H1 (cell line): Measurements from ENCODE around the gene KCTD10. TPM values are rescaled to one million over a fixed set of nuclear protein-coding genes. Genes with fewer than 3 reads are reported as not detected.

ENCODE experiments used
- CTCF ChIA-PET: fragments of 300-600 bp; sonication (Branson Sonifier 250); formaldehyde crosslinking; loops from one replicate; lab custom pipeline; 2021; ENCODE audit not compliant: partially characterized antibody; lab: Charles Lee
- POLR2A ChIA-PET: fragments of 300-600 bp; sonication (Branson Sonifier 250); formaldehyde crosslinking; loops from one replicate; lab custom pipeline; 2021; ENCODE audit warnings: inconsistent platforms; ENCODE audit not compliant: partially characterized antibody; lab: Charles Lee
- DNase-seq, 2 experiments: peaks; one replicate each; pipeline versions ENCODE4 v3.0.0 to v3.0.0-alpha.2; 2010 to 2022; ENCODE audit warnings: low spot score in 2 of 2, low read depth in 1 of 2, mixed read lengths in 1 of 2
- FAIRE-seq: peaks from 2 replicates; lab custom pipeline; 2011; peaks lifted over from hg19 to GRCh38; lab: Jason Lieb, UNC
- H2AFZ ChIP-seq: 2 replicates; pipeline ENCODE4 v1.8.1; 2012; ENCODE audit warnings: low read length, inconsistent platforms
- H2AK5ac ChIP-seq: 2 replicates; pipeline ENCODE4 v1.6.1; 2013; ENCODE audit warnings: low read depth, low read length
- H2BK120ac ChIP-seq: replicated peaks from 2 replicates; pipeline ENCODE3; 2013; ENCODE audit warnings: low read depth, low read length, inconsistent platforms
- H2BK12ac ChIP-seq: 2 replicates; pipeline ENCODE4 v1.6.1; 2013; ENCODE audit warnings: low read depth, low read length
- H2BK15ac ChIP-seq: 2 replicates; pipeline ENCODE4 v1.6.1; 2013; ENCODE audit warnings: low read length
- H2BK20ac ChIP-seq: 2 replicates; pipeline ENCODE4 v1.6.1; 2013; ENCODE audit warnings: low read length
- H2BK5ac ChIP-seq: 2 replicates; pipeline ENCODE4 v1.6.1; 2013; ENCODE audit warnings: low read depth, low read length
- H3K14ac ChIP-seq: 2 replicates; pipeline ENCODE4 v1.6.1; 2013; ENCODE audit warnings: inconsistent platforms; ENCODE audit not compliant: insufficient read length
- H3K18ac ChIP-seq: 2 replicates; pipeline ENCODE4 v1.6.1; 2013; ENCODE audit warnings: low read length; ENCODE audit errors: extremely low read depth
- H3K23ac ChIP-seq: 2 replicates; pipeline ENCODE4 v1.6.1; 2013; ENCODE audit warnings: inconsistent platforms; ENCODE audit not compliant: insufficient read length
- H3K23me2 ChIP-seq: 2 replicates; pipeline ENCODE4 v1.6.1; 2013; ENCODE audit warnings: low read depth, low read length
- H3K27ac ChIP-seq: 2 replicates; pipeline ENCODE4 v1.6.1; 2011; ENCODE audit warnings: low read depth, low read length, inconsistent platforms
- H3K27me3 ChIP-seq, 4 experiments: replicated peaks in 1 of 4; 1 replicate in 1 of 4; 2 replicates in 3 of 4; pipeline versions ENCODE4 v1.6.1 to v1.8.1; 2011 to 2013; ENCODE audit warnings: low read length in 3 of 4, mild to moderate bottlenecking in 3 of 4, inconsistent platforms in 2 of 4, mixed read lengths in 2 of 4, moderate library complexity in 1 of 4; ENCODE audit not compliant: control insufficient read depth in 3 of 4, insufficient read depth in 3 of 4; ENCODE audit errors: extremely low read depth in 1 of 4
- H3K36me3 ChIP-seq, 4 experiments: 2 replicates each; pipeline versions ENCODE4 v1.6.1 to v1.8.1; 2011 to 2013; ENCODE audit warnings: mild to moderate bottlenecking in 4 of 4, low read length in 3 of 4, moderate library complexity in 2 of 4, control low read depth in 1 of 4, inconsistent platforms in 1 of 4; ENCODE audit not compliant: insufficient read depth in 4 of 4, control insufficient read depth in 2 of 4
- H3K4ac ChIP-seq: replicated peaks from 2 replicates; pipeline ENCODE3; 2013; ENCODE audit warnings: low read length, low read depth, mixed read lengths, inconsistent platforms; ENCODE audit not compliant: insufficient read length
- H3K4me1 ChIP-seq, 4 experiments: replicated peaks in 1 of 4; 1 replicate in 1 of 4; 2 replicates in 3 of 4; pipeline versions ENCODE4 v1.6.1 to v1.8.1; 2011 to 2013; ENCODE audit warnings: low read length in 3 of 4, inconsistent platforms in 2 of 4, mixed read lengths in 1 of 4; ENCODE audit not compliant: insufficient read depth in 4 of 4, control insufficient read depth in 3 of 4
- H3K4me2 ChIP-seq, 2 experiments: 2 replicates each; pipeline versions ENCODE4 v1.6.1 to v1.8.1; 2011 to 2013; ENCODE audit warnings: low read depth in 2 of 2, low read length in 2 of 2, control low read depth in 1 of 2, inconsistent platforms in 1 of 2, mild to moderate bottlenecking in 1 of 2; ENCODE audit not compliant: insufficient read depth in 1 of 2
- H3K4me3 ChIP-seq, 4 experiments: fragments of 200-600, 300-600 bp in 1 of 4; sonication (generic), shearing (Covaris generic), sonication (Bioruptor Twin) in 1 of 4; 2 replicates each; pipeline versions ENCODE4 v1.5.1 to v1.8.1; 2011 to 2016; ENCODE audit warnings: low read length in 4 of 4, low read depth in 3 of 4, control low read depth in 2 of 4, inconsistent platforms in 2 of 4, mild to moderate bottlenecking in 2 of 4, mixed read lengths in 1 of 4, moderate library complexity in 1 of 4; ENCODE audit not compliant: insufficient read depth in 2 of 4; ENCODE audit errors: extremely low read depth in 1 of 4
- H3K56ac ChIP-seq: replicated peaks from 2 replicates; pipeline ENCODE3; 2013; ENCODE audit warnings: low read depth, mild to moderate bottlenecking, mixed read lengths, low read length, inconsistent platforms; ENCODE audit not compliant: insufficient read length
- H3K79me1 ChIP-seq: 2 replicates; pipeline ENCODE4 v1.6.1; 2013; ENCODE audit warnings: low read depth, low read length, control low read depth
- H3K79me2 ChIP-seq, 2 experiments: 2 replicates each; pipeline versions ENCODE4 v1.6.1 to v1.8.1; 2012 to 2013; ENCODE audit warnings: low read length in 2 of 2, mild to moderate bottlenecking in 2 of 2, inconsistent platforms in 1 of 2; ENCODE audit not compliant: insufficient read depth in 2 of 2, control insufficient read depth in 1 of 2
- H3K9ac ChIP-seq, 4 experiments: replicated peaks in 1 of 4; 1 replicate in 1 of 4; 2 replicates in 3 of 4; pipeline versions ENCODE4 v1.6.1 to v1.8.1; 2011 to 2013; ENCODE audit warnings: low read depth in 3 of 4, low read length in 3 of 4, control low read depth in 2 of 4, mild to moderate bottlenecking in 2 of 4, moderate library complexity in 2 of 4, inconsistent platforms in 1 of 4; ENCODE audit errors: extremely low read depth in 1 of 4
- H3K9me3 ChIP-seq, 2 experiments: 2 replicates each; pipeline versions ENCODE4 v1.6.1 to v1.8.1; 2012 to 2013; ENCODE audit warnings: mild to moderate bottlenecking in 2 of 2, moderate library complexity in 2 of 2, control low read depth in 1 of 2, inconsistent platforms in 1 of 2, low read depth in 1 of 2, low read length in 1 of 2, mixed read lengths in 1 of 2; ENCODE audit not compliant: insufficient read depth in 2 of 2
- H4K20me1 ChIP-seq, 2 experiments: replicated peaks in 1 of 2; 2 replicates each; pipeline versions ENCODE3 to v1.8.1; 2011 to 2013; ENCODE audit warnings: inconsistent platforms in 2 of 2, low read length in 2 of 2, mild to moderate bottlenecking in 1 of 2; ENCODE audit not compliant: insufficient read depth in 2 of 2, control insufficient read depth in 1 of 2
- H4K5ac ChIP-seq: 2 replicates; pipeline ENCODE4 v1.6.1; 2013; ENCODE audit warnings: low read length, low read depth, mixed read lengths, inconsistent platforms; ENCODE audit not compliant: insufficient read length
- H4K8ac ChIP-seq: 2 replicates; pipeline ENCODE4 v1.8.0; 2013; ENCODE audit warnings: mild to moderate bottlenecking, moderate library complexity, low read length, inconsistent platforms; ENCODE audit not compliant: insufficient read depth; ENCODE audit errors: extremely low read depth
- H4K91ac ChIP-seq: replicated peaks from 2 replicates; pipeline ENCODE3; 2013; ENCODE audit warnings: low read length, mixed read lengths, inconsistent platforms; ENCODE audit not compliant: insufficient read length
- ASH2L ChIP-seq: fragments of 200-600, 300-600 bp; sonication (generic); IDR thresholded peaks from one replicate; pipeline ENCODE4 v1.7.1; 2017; ENCODE audit warnings: low read length
- ATF3 ChIP-seq: IDR thresholded peaks from 2 replicates; pipeline ENCODE4 v1.6.1; 2011; ENCODE audit warnings: low read depth, mild to moderate bottlenecking, low read length; ENCODE audit not compliant: insufficient read depth
- CEBPB ChIP-seq: IDR thresholded peaks from 2 replicates; pipeline ENCODE4 v1.6.1; 2012; ENCODE audit warnings: low read depth, low read length
- JUND ChIP-seq: IDR thresholded peaks from 2 replicates; pipeline ENCODE4 v1.6.1; 2011; ENCODE audit warnings: mild to moderate bottlenecking, improper control_type of control experiment, low read length
- KDM1A ChIP-seq: fragments of 200-600, 300-600 bp; sonication (generic); IDR thresholded peaks from 2 replicates; pipeline ENCODE4 v1.7.1; 2016; ENCODE audit warnings: mild to moderate bottlenecking, low read length, borderline replicate concordance
- KDM4A ChIP-seq: IDR thresholded peaks from one replicate; pipeline ENCODE4 v1.7.1; 2012; ENCODE audit warnings: low read depth, mild to moderate bottlenecking, moderate library complexity, low read length, inconsistent platforms; ENCODE audit not compliant: severe bottlenecking
- MAFK ChIP-seq: IDR thresholded peaks from 2 replicates; pipeline ENCODE4 v1.6.1; 2012; ENCODE audit warnings: low read depth, mild to moderate bottlenecking, improper control_type of control experiment, low read length
- WGBS, 2 experiments: shearing (Covaris generic) in 1 of 2; methylation state at CpG; one replicate each; pipeline versions ENCODE4 v1.1.6 to v1.1.7; 2013 to 2015; ENCODE audit warnings: low lambda C conversion rate in 2 of 2, mixed read lengths in 2 of 2, inconsistent platforms in 1 of 2, low coverage in 1 of 2, missing lambda C conversion rate in 1 of 2; ENCODE audit not compliant: insufficient replicate concordance in 2 of 2, insufficient coverage in 1 of 2, insufficient read length in 1 of 2; ENCODE audit errors: extremely low coverage in 1 of 2, missing lambda C conversion rate in 1 of 2; 5-methylcytosine and 5-hydroxymethylcytosine counted together
- long read RNA-seq, 2 experiments: library from RNA in 1 of 2; library from capped mRNA in 1 of 2; stranded (forward); transcript quantifications; one replicate each; pipeline ENCODE4 v2.0.0, GENCODE V29; 2021; ENCODE audit warnings: inconsistent platforms in 1 of 2
- polyA minus RNA-seq, 3 experiments: library from RNA; depleted of rRNA, polyadenylated mRNA; stranded (reverse); fragments of >200 nt; gene quantifications; 1 replicate in 2 of 3; 2 replicates in 1 of 3; pipeline ENCODE4 v1.2.3, GENCODE V29; 2011
- polyA plus RNA-seq, 7 experiments: library from polyadenylated mRNA; depleted of rRNA in 3 of 7; stranded (reverse) in 5 of 7; unstranded in 2 of 7; fragments of >200 nt in 5 of 7; fragments of 200-250 nt in 2 of 7; gene quantifications; 1 replicate in 5 of 7; 2 replicates in 1 of 7; 4 replicates in 1 of 7; pipeline versions ENCODE4 v1.2.1 to v1.2.3, GENCODE V29; 2011 to 2013; ENCODE audit warnings: missing spikeins in 2 of 7, mixed read lengths in 2 of 7
- total RNA-seq: library from RNA; stranded (reverse); fragmentation: NEBNext Ultra II Directional; extraction: Animal tissue kit (Norgen Biotek cat#: 25700); gene quantifications from 2 replicates; pipeline ENCODE4 v1.2.1, GENCODE V29; 2021

KCTD10 gene
- total RNA-seq: 52.4 and 54.3 TPM in 2 replicates
- 45.3 and 59.6 TPM in 2 replicates for polyA plus RNA-seq (2011; rRNA removed)
- polyA plus RNA-seq (2011; cell fraction: cytosol; rRNA removed): 47.2 TPM
- polyA plus RNA-seq (2011; cell fraction: nucleus; rRNA removed): 64.7 TPM
- 35.2 to 45.9 TPM (median 38.3 TPM) in 4 replicates for polyA plus RNA-seq (2012, experiment 1 of 2)
- 22.6 TPM for polyA plus RNA-seq (2012, experiment 2 of 2)
- 30.1 TPM for polyA plus RNA-seq (2013, experiment 1 of 2)
- polyA plus RNA-seq (2013, experiment 2 of 2): 33.7 TPM
- polyA minus RNA-seq (2011; rRNA and poly(A)+ RNA removed): 113 and 125 TPM in 2 replicates
- polyA minus RNA-seq (2011; cell fraction: cytosol; rRNA and poly(A)+ RNA removed): 49.3 TPM
- polyA minus RNA-seq (2011; cell fraction: nucleus; rRNA and poly(A)+ RNA removed): 86.0 TPM
- long read RNA-seq, experiment 1, full-length matches to known transcripts: 12 of 39 reads
- long read RNA-seq, experiment 1, partial matches to known transcripts: 10 of 39 reads
- long read RNA-seq, experiment 1, other reads (novel, unspliced or antisense): 17 of 39 reads
- long read RNA-seq, experiment 2, full-length matches to known transcripts: 6 of 12 reads
- long read RNA-seq, experiment 2, partial matches to known transcripts: 0 of 12 reads
- long read RNA-seq, experiment 2, other reads (novel, unspliced or antisense): 6 of 12 reads

- Histone ChIP-seq H3K4me1 (peaks cover 0 to 10% (median 5%) of the 10 kb centered on the region in 4 experiments; a peak in 4 of 7 replicates), H2AK5ac (no peak within 1 kb of the TSS), H4K8ac (peak within 1 kb of the TSS; percentile 99), H3K18ac (peak within 1 kb of the TSS; percentile 93), H3K36me3 (no peaks in the 10 kb centered on the region; a peak in 1 of 8 replicates), H4K20me1 (peaks cover 6 to 19% of the 10 kb centered on the region in 2 experiments), H2BK20ac (no peak within 1 kb of the TSS), H3K79me2 (peaks cover 40 to 62% of the 10 kb centered on the region in 2 experiments), H3K9me3 (no peaks in the 10 kb centered on the region), H3K4ac (peak within 1 kb of the TSS; percentile 58), H3K4me3 (peak within 1 kb of the TSS; percentile 92 to 97 (median 94)), H3K56ac (peak within 1 kb of the TSS; percentile 74), H3K9ac (peak within 1 kb of the TSS; percentile 89 to 92 (median 90)), H4K91ac (peak within 1 kb of the TSS; percentile 94), H3K23me2 (peaks cover 11% of the 10 kb centered on the region), H2BK12ac (peak within 1 kb of the TSS; percentile 77; the same call in 1 of the 2 replicates), H2AFZ (peak within 1 kb of the TSS; percentile 99), H3K27ac (peak within 1 kb of the TSS; percentile 98), H3K27me3 (no peaks in the 10 kb centered on the region), H3K4me2 (peak within 1 kb of the TSS; percentile 87 to 98), H2BK15ac (peak within 1 kb of the TSS; percentile 84; the same call in 1 of the 2 replicates), H2BK120ac (peak within 1 kb of the TSS; percentile 91), H2BK5ac (peak within 1 kb of the TSS; percentile 92), H3K79me1 (peaks cover 14% of the 10 kb centered on the region), H3K23ac (no peak within 1 kb of the TSS), H4K5ac (peak within 1 kb of the TSS; percentile 98), H3K14ac (no peak within 1 kb of the TSS)
- 1% methylated on average over 41 of the region's 54 CpGs; no CpG with 5 or more reads in 1 of the 2 experiments for WGBS, 2 experiments
- FAIRE-seq (no peak), DNase-seq (peak in 1 of 2 experiments; percentile 93)
- CTCF ChIA-PET: interaction anchor here (1.4 to 19.5 kb wide), 4 partner anchors 10 to 90 kb away, joined by 4 to 245 read pairs (median 6); no protein-coding TSS in a partner anchor
- POLR2A ChIA-PET: interaction anchor here (0.8 to 3.2 kb wide), 9 partner anchors 8 to 109 kb away, joined by 3 to 23 read pairs (median 5); no protein-coding TSS in a partner anchor
- no peak for TF ChIP-seq CEBPB
- no peak for TF ChIP-seq ATF3
- TF ChIP-seq MAFK: no peak
- TF ChIP-seq KDM1A: no peak
- TF ChIP-seq KDM4A: peak; percentile 99
- no peak for TF ChIP-seq JUND
- TF ChIP-seq ASH2L: peak; percentile 95
Measured at GRCh38 chr12:109477185-109477962, at the start of gene KCTD10, which contains the start of gene UBE3B. Gene KCTD10, minus strand, starts transcription at chr12:109477300. Its CDS starts 38 bp downstream, at chr12:109477262. Gene UBE3B, plus strand, starts transcription at chr12:109477634. Its CDS starts 5,918 bp downstream, at chr12:109483552.
